Smooth muscle cell (in vitro differentiated cells): Measurements from ENCODE around the gene OR2M3. TPM values are rescaled to one million over a fixed set of nuclear protein-coding genes. Genes with fewer than 3 reads are reported as not detected.

Experiments
- DNase-seq: peaks from one replicate; lab custom pipeline; 2025; ENCODE audit not compliant: unreplicated experiment; lab: John Stamatoyannopoulos, UW
- H2AFZ ChIP-seq: fragments of 200-600 bp; sonication (generic); 2 replicates; pipeline ENCODE4 v1.6.0; 2016; ENCODE audit warnings: antibody characterized with exemption, low read depth, mild to moderate bottlenecking
- H3F3A ChIP-seq: fragments of 200-600 bp; sonication (generic); 2 replicates; pipeline ENCODE4 v1.6.0; 2017; ENCODE audit warnings: antibody characterized with exemption, low read depth
- H3K27ac ChIP-seq: fragments of 200-600 bp; sonication (generic); 2 replicates; pipeline ENCODE4 v1.5.1; 2016; ENCODE audit warnings: low read depth, mild to moderate bottlenecking
- H3K27me3 ChIP-seq: fragments of 200-600 bp; sonication (generic); 2 replicates; pipeline ENCODE4 v1.6.1; 2016; ENCODE audit warnings: low read depth, mild to moderate bottlenecking
- H3K36me3 ChIP-seq: fragments of 200-600 bp; sonication (generic); 2 replicates; pipeline ENCODE4 v1.5.1; 2016; ENCODE audit warnings: low read depth
- H3K4me1 ChIP-seq: fragments of 200-600 bp; sonication (generic); 2 replicates; pipeline ENCODE4 v1.5.1; 2016; ENCODE audit warnings: low read depth
- H3K4me2 ChIP-seq: fragments of 200-600 bp; sonication (generic); 2 replicates; pipeline ENCODE4 v1.6.0; 2016; ENCODE audit warnings: mild to moderate bottlenecking
- H3K4me3 ChIP-seq: fragments of 200-600 bp; sonication (generic); 2 replicates; pipeline ENCODE4 v1.5.1; 2016; ENCODE audit warnings: mild to moderate bottlenecking
- H3K79me2 ChIP-seq: fragments of 200-600 bp; sonication (generic); 2 replicates; pipeline ENCODE4 v1.6.0; 2016; ENCODE audit warnings: low read depth, mild to moderate bottlenecking
- H3K9ac ChIP-seq: fragments of 200-600 bp; sonication (generic); 2 replicates; pipeline ENCODE4 v1.6.0; 2016; ENCODE audit warnings: low read depth
- H3K9me3 ChIP-seq: fragments of 200-600 bp; sonication (generic); replicated peaks from 2 replicates; pipeline ENCODE4 v1.5.1; 2016; ENCODE audit warnings: low read depth
- H4K20me1 ChIP-seq: fragments of 200-600 bp; sonication (generic); 2 replicates; pipeline ENCODE4 v1.6.0; 2016; ENCODE audit warnings: low read depth
- CTCF ChIP-seq: fragments of 200-600 bp; sonication (generic); IDR thresholded peaks from 2 replicates; pipeline ENCODE4 v1.5.1; 2017; ENCODE audit warnings: borderline replicate concordance, mild to moderate bottlenecking, antibody characterized with exemption; ENCODE audit not compliant: insufficient read depth, poor library complexity, severe bottlenecking
- WGBS: methylation state at CpG from one replicate; pipeline ENCODE4 v1.1.7; 2016; ENCODE audit warnings: low lambda C conversion rate; 5-methylcytosine and 5-hydroxymethylcytosine counted together
- polyA plus RNA-seq: library from polyadenylated mRNA; unstranded; fragments of >200 nt; fragmentation: Nextera tagmentation; extraction: Ambion mirVana; gene quantifications from 2 replicates; pipeline ENCODE4 v1.2.1, GENCODE V29; 2016
- total RNA-seq: library from RNA; depleted of rRNA; stranded (reverse); fragments of >200 nt; gene quantifications from 2 replicates; pipeline ENCODE4 v1.2.3, GENCODE V29; 2014

OR2M3 gene
- total RNA-seq (not detected in 2 replicates), polyA plus RNA-seq (not detected in 2 replicates)

GRCh38 chr1:248196965-248197364 lies at the start of gene OR2M3:
OR2M3 (plus strand) TSS chr1:248197265; CDS start chr1:248203068, 5,803 bp downstream.
- Histone ChIP-seq H3K4me1 (no peaks in the 10 kb centered on the region), H3K9me3 (peaks cover 11% of the 10 kb centered on the region), H3K4me2 (no peak within 1 kb of the TSS)

GRCh38 chr1:248152056-248152827 lies 44.8 kb upstream of the OR2M3 start:
- Histone ChIP-seq H3K9me3 (peaks cover 5% of the 10 kb centered on the region), H3K4me3 (no peak overlapping the region), H3K4me1 (no peaks in the 10 kb centered on the region), H3K79me2 (no peaks in the 10 kb centered on the region), H3K36me3 (no peaks in the 10 kb centered on the region), H4K20me1 (no peaks in the 10 kb centered on the region), H2AFZ (no peak overlapping the region), H3K27ac (no peak overlapping the region), H3K9ac (no peak overlapping the region), H3F3A (no peaks in the 10 kb centered on the region), H3K4me2 (no peak overlapping the region), H3K27me3 (no peaks in the 10 kb centered on the region)
- no peak for DNase-seq
- no peak for TF ChIP-seq CTCF
- WGBS, result 78% methylated on average over 6 of the region's 6 CpGs

More at GRCh38 chr1:248196965-248197364, at the start of gene OR2M3:
- 68% methylated on average over 4 of the region's 4 CpGs for WGBS
- H2AFZ ChIP-seq, result no peak within 1 kb of the TSS
- no peaks in the 10 kb centered on the region for H3K27me3 ChIP-seq
- no peaks in the 10 kb centered on the region for H4K20me1 ChIP-seq
- no peak for DNase-seq
- no peak within 1 kb of the TSS for H3K9ac ChIP-seq
- H3K79me2 ChIP-seq, result no peaks in the 10 kb centered on the region
- H3K36me3 ChIP-seq, result no peaks in the 10 kb centered on the region
- H3K4me3 ChIP-seq, result no peak within 1 kb of the TSS
- no peak for TF ChIP-seq CTCF
- no peaks in the 10 kb centered on the region for H3F3A ChIP-seq
- no peak within 1 kb of the TSS for H3K27ac ChIP-seq

GRCh38 chr1:248155927-248156326 lies 41.1 kb upstream of the OR2M3 start:
- no peak overlapping the region for H3K9ac ChIP-seq
- H3F3A ChIP-seq, result no peaks in the 10 kb centered on the region
- H3K4me2 ChIP-seq, result no peak overlapping the region
- no peaks in the 10 kb centered on the region for H3K4me1 ChIP-seq
- no peaks in the 10 kb centered on the region for H3K36me3 ChIP-seq
- H3K27me3 ChIP-seq, result no peaks in the 10 kb centered on the region
- H2AFZ ChIP-seq, result no peak overlapping the region
- H3K79me2 ChIP-seq, result no peaks in the 10 kb centered on the region
- WGBS, result 79% methylated on average over 1 of the region's 1 CpG
- H3K4me3 ChIP-seq, result no peak overlapping the region
- H3K9me3 ChIP-seq, result peaks cover 12% of the 10 kb centered on the region
- no peak overlapping the region for H3K27ac ChIP-seq
- TF ChIP-seq CTCF, result no peak
- DNase-seq, result no peak
- no peaks in the 10 kb centered on the region for H4K20me1 ChIP-seq

- H3K4me3 ChIP-seq, result no peak overlapping the region
- H3K27me3 ChIP-seq, result no peaks in the 10 kb centered on the region
- H3F3A ChIP-seq, result no peaks in the 10 kb centered on the region
- peaks cover 12% of the 10 kb centered on the region for H3K9me3 ChIP-seq
- H3K36me3 ChIP-seq, result no peaks in the 10 kb centered on the region
- no peak overlapping the region for H3K4me2 ChIP-seq
- H2AFZ ChIP-seq, result no peak overlapping the region
- TF ChIP-seq CTCF, result no peak
- no peak for DNase-seq
- H4K20me1 ChIP-seq, result no peaks in the 10 kb centered on the region
- no peaks in the 10 kb centered on the region for H3K79me2 ChIP-seq
- H3K9ac ChIP-seq, result no peak overlapping the region
- 67% methylated on average over 4 of the region's 4 CpGs for WGBS
- H3K4me1 ChIP-seq, result no peaks in the 10 kb centered on the region
- H3K27ac ChIP-seq, result no peak overlapping the region
Observed at GRCh38 chr1:248158758-248159157, 38.3 kb upstream of the OR2M3 start.
